ENCODE measurements around the gene HS2ST1. TPM values are rescaled to one million over a fixed set of nuclear protein-coding genes. Genes with fewer than 3 reads are reported as not detected.
"Not testable (repeated sequence)": the region's sequence is repeated elsewhere in the genome, so short reads cannot be mapped to it uniquely, and the experiment has no call there.

Gene HS2ST1
- total and polyA plus RNA-seq, 7 donors, result 2.4 to 13.7 (median 10.0) TPM

DNA sequence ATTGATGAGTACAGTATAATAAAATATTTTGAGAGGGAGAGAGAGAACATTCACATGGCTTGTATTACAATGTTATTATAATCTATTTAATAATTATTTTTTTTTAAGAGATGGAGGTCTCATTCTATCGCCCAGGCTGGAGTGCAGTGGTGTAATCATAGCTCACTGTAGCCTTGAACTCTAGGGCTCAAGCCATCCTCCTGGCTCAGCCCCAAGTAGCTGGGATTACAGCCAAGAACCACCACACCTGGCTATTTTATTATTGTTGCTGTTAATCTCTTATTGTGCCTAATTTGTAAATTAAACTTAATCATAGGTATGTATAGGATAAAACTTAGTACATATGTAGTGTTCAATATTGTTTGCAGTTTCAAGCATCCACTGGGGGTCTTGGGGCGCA is 57.8 kb downstream of the HS2ST1 start:
- Histone ChIP-seq H3K4me3 (no peak overlapping the region), H3K4me1 (peaks cover 0 to 10% (median 2%) of the 10 kb centered on the region in 4 donors), H3K27ac (no peak overlapping the region), H3K36me3 (no peaks in the 10 kb centered on the region), H3K9me3 (no peaks in the 10 kb centered on the region), H3K27me3 (no peaks in the 10 kb centered on the region)
- WGBS, 2 donors, result 79 to 91% methylated on average over 2 of the region's 2 CpGs
- no peak for DNase-seq
- intact Hi-C loops (cut with DNase I), result no loop called here
- no peak for TF ChIP-seq POLR2A (IDR thresholded peaks at IDR 0.05)
- no peak for TF ChIP-seq EP300 (IDR thresholded peaks at IDR 0.05)
- TF ChIP-seq, protein P1, sequence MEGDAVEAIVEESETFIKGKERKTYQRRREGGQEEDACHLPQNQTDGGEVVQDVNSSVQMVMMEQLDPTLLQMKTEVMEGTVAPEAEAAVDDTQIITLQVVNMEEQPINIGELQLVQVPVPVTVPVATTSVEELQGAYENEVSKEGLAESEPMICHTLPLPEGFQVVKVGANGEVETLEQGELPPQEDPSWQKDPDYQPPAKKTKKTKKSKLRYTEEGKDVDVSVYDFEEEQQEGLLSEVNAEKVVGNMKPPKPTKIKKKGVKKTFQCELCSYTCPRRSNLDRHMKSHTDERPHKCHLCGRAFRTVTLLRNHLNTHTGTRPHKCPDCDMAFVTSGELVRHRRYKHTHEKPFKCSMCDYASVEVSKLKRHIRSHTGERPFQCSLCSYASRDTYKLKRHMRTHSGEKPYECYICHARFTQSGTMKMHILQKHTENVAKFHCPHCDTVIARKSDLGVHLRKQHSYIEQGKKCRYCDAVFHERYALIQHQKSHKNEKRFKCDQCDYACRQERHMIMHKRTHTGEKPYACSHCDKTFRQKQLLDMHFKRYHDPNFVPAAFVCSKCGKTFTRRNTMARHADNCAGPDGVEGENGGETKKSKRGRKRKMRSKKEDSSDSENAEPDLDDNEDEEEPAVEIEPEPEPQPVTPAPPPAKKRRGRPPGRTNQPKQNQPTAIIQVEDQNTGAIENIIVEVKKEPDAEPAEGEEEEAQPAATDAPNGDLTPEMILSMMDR (IDR thresholded peaks at IDR 0.05), result no peak
- no peak for TF ChIP-seq POLR2AphosphoS5 (IDR thresholded peaks at IDR 0.05)

- TF ChIP-seq POLR2A (IDR thresholded peaks at IDR 0.05) (no peak), EP300 (IDR thresholded peaks at IDR 0.05) (no peak), POLR2AphosphoS5 (IDR thresholded peaks at IDR 0.05) (no peak)
- TF ChIP-seq, protein P1 (IDR thresholded peaks at IDR 0.05), result no peak
- 80% methylated on average over 2 of the region's 2 CpGs for WGBS, 2 donors
- no peak overlapping the region for H3K27ac ChIP-seq
Observed at GRCh38 chr1:86975993-86976550, 61.6 kb downstream of the HS2ST1 start.

GRCh38 chr1:86976664-86977063 is 62.2 kb downstream of the HS2ST1 start:
- no peaks in the 10 kb centered on the region for H3K9me3 ChIP-seq
- H3K27me3 ChIP-seq, result no peaks in the 10 kb centered on the region
- DNase-seq, result no peak
- peaks cover 0 to 10% (median 2%) of the 10 kb centered on the region in 4 donors for H3K4me1 ChIP-seq
- TF ChIP-seq, protein P1 (IDR thresholded peaks at IDR 0.05), result no peak
- TF ChIP-seq POLR2AphosphoS5 (IDR thresholded peaks at IDR 0.05) (no peak), EP300 (IDR thresholded peaks at IDR 0.05) (no peak), POLR2A (IDR thresholded peaks at IDR 0.05) (no peak)
- H3K27ac ChIP-seq, result no peak overlapping the region
- intact Hi-C loops (cut with DNase I), result no loop called here
- H3K36me3 ChIP-seq, result no peaks in the 10 kb centered on the region
- no peak overlapping the region for H3K4me3 ChIP-seq

More at GRCh38 chr1:86975993-86976550, 61.6 kb downstream of the HS2ST1 start:
- H3K36me3 ChIP-seq, result no peaks in the 10 kb centered on the region
- no peaks in the 10 kb centered on the region for H3K27me3 ChIP-seq
- H3K4me1 ChIP-seq, result peaks cover 0 to 10% (median 2%) of the 10 kb centered on the region in 4 donors
- no peaks in the 10 kb centered on the region for H3K9me3 ChIP-seq
- intact Hi-C loops (cut with DNase I), result no loop called here
- H3K4me3 ChIP-seq, result no peak overlapping the region
- DNase-seq, result no peak

- Histone ChIP-seq H3K27ac (no peak overlapping the region), H3K27me3 (no peaks in the 10 kb centered on the region), H3K4me3 (no peak overlapping the region), H3K36me3 (no peaks in the 10 kb centered on the region), H3K9me3 (no peaks in the 10 kb centered on the region), H3K4me1 (no peaks in the 10 kb centered on the region)
- WGBS, 2 donors, result 92 to 94% methylated on average over 7 of the region's 7 CpGs
- no peak for TF ChIP-seq POLR2AphosphoS5 (IDR thresholded peaks at IDR 0.05)
- no peak for TF ChIP-seq EP300 (IDR thresholded peaks at IDR 0.05)
- TF ChIP-seq, protein P1 (IDR thresholded peaks at IDR 0.05), result no peak
- no peak for TF ChIP-seq POLR2A (IDR thresholded peaks at IDR 0.05)
- no peak for DNase-seq
- intact Hi-C loops (cut with DNase I), result no loop called here
Observed at GRCh38 chr1:86981482-86982213, 67.2 kb downstream of the HS2ST1 start.

- intact Hi-C loops (cut with DNase I); H3K9me3 ChIP-seq; H3K27me3 ChIP-seq; H3K36me3 ChIP-seq; DNase-seq; H3K27ac ChIP-seq; H3K4me1 ChIP-seq; H3K4me3 ChIP-seq: not testable (repeated sequence)
- 96 to 98% methylated on average over 12 of the region's 12 CpGs for WGBS, 2 donors
Observed at GRCh38 chr1:86983677-86984076, 69.2 kb downstream of the HS2ST1 start.

Data from sigmoid colon (tissue), 7 donors.